NCI-H1436 treated with DMSO at 0.1 percent for 48 hours (cell line): Measurements from ENCODE around the gene MAPT.
"Not testable (repeated sequence)": the region's sequence is repeated elsewhere in the genome, so short reads cannot be mapped to it uniquely, and the experiment has no call there.

Experiments used
- DNase-seq: peaks from one replicate; lab custom pipeline; 2025; lab: John Stamatoyannopoulos, UW

MAPT gene

DNA sequence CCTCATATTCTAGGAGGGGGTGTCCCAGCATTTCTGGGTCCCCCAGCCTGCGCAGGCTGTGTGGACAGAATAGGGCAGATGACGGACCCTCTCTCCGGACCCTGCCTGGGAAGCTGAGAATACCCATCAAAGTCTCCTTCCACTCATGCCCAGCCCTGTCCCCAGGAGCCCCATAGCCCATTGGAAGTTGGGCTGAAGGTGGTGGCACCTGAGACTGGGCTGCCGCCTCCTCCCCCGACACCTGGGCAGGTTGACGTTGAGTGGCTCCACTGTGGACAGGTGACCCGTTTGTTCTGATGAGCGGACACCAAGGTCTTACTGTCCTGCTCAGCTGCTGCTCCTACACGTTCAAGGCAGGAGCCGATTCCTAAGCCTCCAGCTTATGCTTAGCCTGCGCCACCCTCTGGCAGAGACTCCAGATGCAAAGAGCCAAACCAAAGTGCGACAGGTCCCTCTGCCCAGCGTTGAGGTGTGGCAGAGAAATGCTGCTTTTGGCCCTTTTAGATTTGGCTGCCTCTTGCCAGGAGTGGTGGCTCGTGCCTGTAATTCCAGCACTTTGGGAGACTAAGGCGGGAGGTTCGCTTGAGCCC is 116.3 kb downstream of the MAPT start:
- DNase-seq, result no peak

- DNase-seq, result no peak
Observed at GRCh38 chr17:46011711-46012505, 117.6 kb downstream of the MAPT start.

- DNase-seq, result no peak
Observed at GRCh38 chr17:46012506-46013079, 118.2 kb downstream of the MAPT start.

DNA sequence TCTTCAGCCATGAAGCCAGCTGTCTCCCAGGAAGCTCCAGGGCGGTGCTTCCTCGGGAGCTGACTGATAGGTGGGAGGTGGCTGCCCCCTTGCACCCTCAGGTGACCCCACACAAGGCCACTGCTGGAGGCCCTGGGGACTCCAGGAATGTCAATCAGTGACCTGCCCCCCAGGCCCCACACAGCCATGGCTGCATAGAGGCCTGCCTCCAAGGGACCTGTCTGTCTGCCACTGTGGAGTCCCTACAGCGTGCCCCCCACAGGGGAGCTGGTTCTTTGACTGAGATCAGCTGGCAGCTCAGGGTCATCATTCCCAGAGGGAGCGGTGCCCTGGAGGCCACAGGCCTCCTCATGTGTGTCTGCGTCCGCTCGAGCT is 118.8 kb downstream of the MAPT start:
- DNase-seq, result no peak

- DNase-seq, result no peak
Observed at GRCh38 chr17:46013502-46014165, 119.3 kb downstream of the MAPT start.

DNA sequence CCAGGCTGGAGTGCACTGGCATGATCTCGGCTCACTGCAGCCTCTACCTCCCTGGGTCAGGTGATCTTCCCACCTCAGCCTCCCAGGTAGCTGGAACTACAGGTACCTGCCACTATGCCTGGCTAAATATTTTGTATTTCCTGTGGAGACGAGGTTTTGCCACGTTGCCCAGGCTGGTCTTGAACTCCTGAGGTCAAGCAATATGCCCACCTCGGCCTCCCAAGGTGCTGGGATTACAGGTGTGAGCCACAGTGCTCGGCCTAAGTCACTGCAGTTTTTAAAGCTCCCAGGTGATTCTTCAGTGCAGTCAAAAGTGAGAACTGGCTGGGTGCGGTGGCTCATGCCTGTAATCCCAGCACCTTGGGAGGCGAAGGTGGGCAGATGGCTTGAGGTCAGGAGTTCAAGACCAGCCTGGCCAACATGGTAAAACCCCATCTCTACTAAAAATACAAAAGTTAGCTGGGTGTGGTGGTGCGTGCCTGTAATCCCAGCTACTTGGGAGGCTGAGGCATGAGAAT is 125.1 kb downstream of the MAPT start:
- not testable (repeated sequence) for DNase-seq

DNA sequence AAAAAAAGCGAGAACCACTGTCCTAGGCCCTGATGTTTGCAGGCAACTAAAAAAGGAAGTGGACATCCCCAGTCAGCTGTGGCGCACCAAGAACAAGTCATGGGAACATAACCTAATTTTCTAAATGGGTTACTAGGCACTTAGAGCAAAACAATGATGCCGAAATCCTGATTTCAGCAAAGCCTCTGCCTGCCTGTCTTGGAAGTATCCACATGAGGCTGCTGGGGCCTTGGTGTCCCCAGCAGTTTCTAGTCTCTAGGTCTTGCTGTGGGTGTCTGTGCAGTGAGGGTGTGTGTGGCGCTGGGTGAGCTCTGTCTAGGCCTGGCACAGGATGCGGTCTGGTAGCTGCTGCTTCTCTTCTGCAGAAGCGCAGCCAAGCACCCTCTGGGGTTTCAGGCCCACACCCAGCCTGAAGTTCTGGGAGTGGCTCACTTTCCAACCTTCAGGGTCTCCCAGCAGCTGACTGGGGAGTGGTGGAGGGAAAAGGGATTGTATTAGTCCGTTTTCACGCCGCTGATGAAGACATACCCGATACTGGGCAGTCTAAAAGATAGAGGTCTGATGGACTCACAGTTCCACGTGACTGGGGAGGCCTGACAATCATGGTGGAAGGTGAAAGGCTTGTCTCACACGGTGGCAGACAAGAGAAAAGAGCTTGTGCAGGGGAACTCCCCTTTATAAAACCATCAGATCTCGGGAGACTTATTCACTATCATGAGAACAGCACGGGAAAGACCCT is 125.8 kb downstream of the MAPT start:
- DNase-seq, result no peak

DNA sequence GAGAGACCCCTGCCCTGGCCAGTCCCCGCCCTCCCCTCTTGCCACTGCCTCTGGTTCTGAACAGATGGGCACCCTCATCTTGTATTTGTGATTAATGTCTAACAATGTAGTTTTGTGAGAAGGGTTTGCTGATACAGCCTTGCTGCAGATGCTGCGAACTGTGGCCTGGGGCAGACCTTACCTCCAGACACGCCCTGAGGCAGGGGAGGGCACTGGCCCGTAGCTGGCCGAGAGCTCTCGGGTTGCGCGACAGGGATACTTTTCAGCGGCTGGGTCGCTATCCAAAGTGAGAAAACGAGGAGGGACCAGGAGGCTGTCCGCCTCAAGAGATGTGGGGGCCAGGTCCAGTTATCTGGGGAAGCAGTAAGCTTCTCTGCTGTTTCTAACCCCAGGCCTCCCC is 126.6 kb downstream of the MAPT start:
- DNase-seq, result no peak

GRCh38 chr17:46023366-46023765 is 129.0 kb downstream of the MAPT start:
- DNase-seq, result not testable (repeated sequence)

DNA sequence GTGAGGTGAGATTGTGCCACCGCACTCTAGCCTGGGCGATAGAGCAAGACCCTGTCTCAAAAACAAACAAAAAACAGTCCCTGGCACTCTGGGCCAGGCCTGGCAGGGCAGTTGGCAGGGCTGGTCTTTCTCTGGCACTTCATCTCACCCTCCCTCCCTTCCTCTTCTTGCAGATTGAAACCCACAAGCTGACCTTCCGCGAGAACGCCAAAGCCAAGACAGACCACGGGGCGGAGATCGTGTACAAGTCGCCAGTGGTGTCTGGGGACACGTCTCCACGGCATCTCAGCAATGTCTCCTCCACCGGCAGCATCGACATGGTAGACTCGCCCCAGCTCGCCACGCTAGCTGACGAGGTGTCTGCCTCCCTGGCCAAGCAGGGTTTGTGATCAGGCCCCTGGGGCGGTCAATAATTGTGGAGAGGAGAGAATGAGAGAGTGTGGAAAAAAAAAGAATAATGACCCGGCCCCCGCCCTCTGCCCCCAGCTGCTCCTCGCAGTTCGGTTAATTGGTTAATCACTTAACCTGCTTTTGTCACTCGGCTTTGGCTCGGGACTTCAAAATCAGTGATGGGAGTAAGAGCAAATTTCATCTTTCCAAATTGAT is 129.5 kb downstream of the MAPT start:
- no peak for DNase-seq

GRCh38 chr17:46024590-46024989 is 130.2 kb downstream of the MAPT start:
- no peak for DNase-seq

GRCh38 chr17:46025060-46025459 is 130.7 kb downstream of the MAPT start:
- no peak for DNase-seq

- no peak for DNase-seq
Observed at GRCh38 chr17:46025510-46026165, 131.3 kb downstream of the MAPT start.

DNA sequence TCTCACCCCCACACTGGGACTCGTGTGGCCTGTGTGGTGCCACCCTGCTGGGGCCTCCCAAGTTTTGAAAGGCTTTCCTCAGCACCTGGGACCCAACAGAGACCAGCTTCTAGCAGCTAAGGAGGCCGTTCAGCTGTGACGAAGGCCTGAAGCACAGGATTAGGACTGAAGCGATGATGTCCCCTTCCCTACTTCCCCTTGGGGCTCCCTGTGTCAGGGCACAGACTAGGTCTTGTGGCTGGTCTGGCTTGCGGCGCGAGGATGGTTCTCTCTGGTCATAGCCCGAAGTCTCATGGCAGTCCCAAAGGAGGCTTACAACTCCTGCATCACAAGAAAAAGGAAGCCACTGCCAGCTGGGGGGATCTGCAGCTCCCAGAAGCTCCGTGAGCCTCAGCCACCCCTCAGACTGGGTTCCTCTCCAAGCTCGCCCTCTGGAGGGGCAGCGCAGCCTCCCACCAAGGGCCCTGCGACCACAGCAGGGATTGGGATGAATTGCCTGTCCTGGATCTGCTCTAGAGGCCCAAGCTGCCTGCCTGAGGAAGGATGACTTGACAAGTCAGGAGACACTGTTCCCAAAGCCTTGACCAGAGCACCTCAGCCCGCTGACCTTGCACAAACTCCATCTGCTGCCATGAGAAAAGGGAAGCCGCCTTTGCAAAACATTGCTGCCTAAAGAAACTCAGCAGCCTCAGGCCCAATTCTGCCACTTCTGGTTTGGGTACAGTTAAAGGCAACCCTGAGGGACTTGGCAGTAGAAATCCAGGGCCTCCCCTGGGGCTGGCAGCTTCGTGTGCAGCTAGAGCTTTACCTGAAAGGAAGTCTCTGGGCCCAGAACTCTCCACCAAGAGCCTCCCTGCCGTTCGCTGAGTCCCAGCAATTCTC is 132.1 kb downstream of the MAPT start:
- no peak for DNase-seq

- no peak for DNase-seq
Observed at GRCh38 chr17:46027048-46027975, 133.0 kb downstream of the MAPT start.

GRCh38 chr17:46027976-46028325 is 133.6 kb downstream of the MAPT start:
- no peak for DNase-seq

GRCh38 chr17:46028374-46028773 is 134.0 kb downstream of the MAPT start:
- DNase-seq, result no peak

- no peak for DNase-seq
Observed at GRCh38 chr17:46028981-46029565, 134.7 kb downstream of the MAPT start.

- no peak for DNase-seq
Observed at GRCh38 chr17:46029627-46030026, 135.3 kb downstream of the MAPT start.
